Tibial nerve (tissue), 4 donors: ENCODE measurements around the gene NR2E1.

ENCODE experiments used
- CTCF ChIP-seq, 5 experiments: fragments of 200-600 bp in 3 of 5; fragments of 450-650 bp in 2 of 5; sonication (generic) in 3 of 5; IDR thresholded peaks; one replicate each; pipeline ENCODE4 v1.5.1; 2016 to 2019; ENCODE audit warnings: antibody characterized with exemption in 5 of 5, mild to moderate bottlenecking in 3 of 5, moderate library complexity in 2 of 5
- EP300 ChIP-seq, 2 donors: sonication (generic); formaldehyde crosslinking; IDR thresholded peaks; one replicate each; pipeline ENCODE4 v1.6.1; 2017; ENCODE audit warnings: antibody characterized with exemption in 2 of 2, mild to moderate bottlenecking in 1 of 2
- POLR2A ChIP-seq, 2 donors: fragments of 450-650 bp; IDR thresholded peaks; one replicate each; pipeline ENCODE4 v1.6.1; 2017; ENCODE audit warnings: antibody characterized with exemption in 2 of 2, mild to moderate bottlenecking in 2 of 2, moderate library complexity in 2 of 2

GRCh38 chr6:108193131-108193530, 27.3 kb downstream of the NR2E1 start:
- TF ChIP-seq CTCF (IDR thresholded peaks at IDR 0.05) (no peak), POLR2A (IDR thresholded peaks at IDR 0.05) (no peak), EP300 (IDR thresholded peaks at IDR 0.05) (no peak)
